Right forelimb (tissue), 1 donor: ENCODE measurements around the gene CCR6.
"Not testable (repeated sequence)": the region's sequence is repeated elsewhere in the genome, so short reads cannot be mapped to it uniquely, and the experiment has no call there.

Experiments
- DNase-seq: peaks from one replicate; pipeline ENCODE4 v3.0.0-alpha.2; 2018

CCR6 gene

DNA sequence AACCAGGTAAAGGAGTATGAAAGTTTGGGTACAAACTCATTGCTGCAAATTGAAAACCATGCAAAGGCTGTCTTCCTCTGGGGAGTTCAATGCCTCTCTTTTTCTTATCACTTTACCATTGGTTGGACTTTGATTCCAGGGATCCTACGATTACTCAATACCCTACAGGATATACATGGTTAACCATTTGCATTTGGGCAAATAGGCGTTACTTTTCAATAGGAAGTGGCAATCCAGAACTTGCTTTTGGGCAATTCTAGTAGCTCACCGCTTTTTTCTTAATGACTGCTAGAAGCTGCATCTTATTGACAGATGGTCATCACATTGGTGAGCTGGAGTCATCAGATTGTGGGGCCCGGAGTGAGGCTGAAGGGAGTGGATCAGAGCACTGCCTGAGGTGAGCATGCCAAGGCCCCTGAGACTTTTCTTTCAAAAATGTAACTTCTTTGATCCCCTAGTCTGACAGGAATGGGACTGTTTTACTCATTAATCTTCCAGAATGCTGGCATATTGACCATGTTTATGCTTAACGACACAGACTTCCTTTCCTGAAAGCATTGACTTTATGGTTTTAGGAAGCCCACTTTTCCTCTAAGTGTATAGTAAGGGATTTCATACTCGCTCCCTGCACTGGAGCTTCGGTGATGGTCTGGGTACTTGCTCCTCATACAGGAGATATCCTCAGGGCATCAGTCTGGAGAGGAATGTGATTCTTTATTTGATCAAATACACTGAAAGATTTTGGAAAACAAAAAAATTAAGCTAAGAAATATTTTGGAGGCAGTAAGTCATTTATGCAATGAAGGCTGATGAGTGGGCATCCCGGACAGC lies at the start of gene CCR6:
Gene CCR6 (plus strand): TSS at position 270 of the 831 bp plus-strand sequence. CDS start 13,039 bp downstream, outside the sequence.
- DNase-seq: peak; percentile 34

DNA sequence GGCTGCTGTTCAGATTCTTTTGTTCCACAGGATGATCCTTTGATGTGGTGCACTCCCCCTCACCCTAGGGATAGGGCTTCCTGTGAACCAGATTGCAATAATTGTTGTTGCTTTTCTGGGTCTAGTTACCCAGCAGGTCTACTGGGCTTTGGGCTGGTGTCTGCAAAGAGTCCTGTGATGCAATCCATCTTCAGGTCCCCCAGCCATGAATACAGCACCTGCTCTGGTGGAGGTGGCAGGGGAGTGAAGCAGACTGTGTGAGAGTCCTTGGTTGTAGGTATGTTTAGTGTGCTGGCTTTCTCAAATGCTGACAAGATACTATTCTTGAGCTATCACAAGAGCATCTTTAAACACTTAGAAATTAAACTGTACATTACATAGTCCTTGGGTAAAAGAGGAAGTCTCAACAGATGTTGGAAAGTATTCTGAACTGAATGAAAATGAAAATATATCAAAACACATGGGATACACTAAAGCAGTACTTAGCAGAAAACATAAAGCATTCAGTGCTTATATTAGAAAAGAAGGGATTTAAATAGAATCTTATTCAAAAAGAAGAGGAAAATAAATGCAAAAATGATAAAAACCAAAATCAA lies 49.1 kb upstream of the CCR6 start:
- no peak for DNase-seq

DNA sequence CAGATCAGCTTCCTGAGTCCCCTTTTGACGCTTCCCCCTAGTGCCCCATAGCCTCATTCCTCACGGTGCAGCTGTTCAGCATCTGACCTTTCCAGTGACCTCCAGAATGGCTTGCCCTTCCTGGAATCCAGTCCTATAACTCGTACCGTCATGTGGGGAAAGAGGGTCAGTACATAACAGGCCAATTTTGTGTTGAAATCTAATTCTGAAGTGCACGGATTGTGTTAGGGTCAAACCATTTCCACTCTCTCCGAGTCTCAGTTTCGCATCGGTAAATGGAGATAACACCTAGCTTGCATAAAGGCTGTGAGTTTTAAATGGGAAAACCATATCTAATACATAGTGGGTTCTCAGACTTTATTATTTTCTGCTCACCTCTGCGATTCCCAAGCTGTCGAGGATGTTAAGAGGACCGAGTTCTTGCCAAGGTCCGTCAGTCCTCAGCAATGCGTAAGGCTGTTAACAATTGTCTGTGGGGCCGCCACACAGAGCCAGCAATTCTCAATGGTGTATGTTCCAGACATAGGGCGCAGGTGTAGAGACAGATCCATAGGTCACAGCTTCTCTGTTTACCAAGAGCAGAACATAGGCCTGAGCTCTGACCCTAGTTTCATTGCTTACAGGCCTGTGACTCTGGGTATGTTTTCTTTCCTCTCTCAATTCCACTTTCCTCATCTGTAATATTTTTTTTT lies 45.5 kb upstream of the CCR6 start:
- DNase-seq: no peak

DNA sequence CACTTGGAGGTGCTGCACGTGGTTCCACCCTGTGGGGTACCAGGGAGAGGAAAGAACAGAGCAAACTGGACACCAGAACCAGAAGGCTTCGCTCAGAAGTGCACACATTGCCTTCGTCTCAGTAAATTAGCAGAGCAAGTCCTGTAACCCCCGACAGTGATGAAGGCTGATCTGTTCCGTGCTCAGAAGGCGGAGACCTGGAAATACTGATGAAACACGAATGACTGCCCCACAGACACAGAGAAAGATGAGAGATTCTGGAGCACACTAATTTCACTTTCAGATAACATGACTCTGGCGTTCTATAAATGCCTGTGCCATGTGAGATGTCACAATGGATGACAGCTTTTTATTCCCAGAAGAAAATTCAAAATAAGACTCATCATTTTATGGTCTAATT lies 44.2 kb upstream of the CCR6 start:
- no peak for DNase-seq

DNA sequence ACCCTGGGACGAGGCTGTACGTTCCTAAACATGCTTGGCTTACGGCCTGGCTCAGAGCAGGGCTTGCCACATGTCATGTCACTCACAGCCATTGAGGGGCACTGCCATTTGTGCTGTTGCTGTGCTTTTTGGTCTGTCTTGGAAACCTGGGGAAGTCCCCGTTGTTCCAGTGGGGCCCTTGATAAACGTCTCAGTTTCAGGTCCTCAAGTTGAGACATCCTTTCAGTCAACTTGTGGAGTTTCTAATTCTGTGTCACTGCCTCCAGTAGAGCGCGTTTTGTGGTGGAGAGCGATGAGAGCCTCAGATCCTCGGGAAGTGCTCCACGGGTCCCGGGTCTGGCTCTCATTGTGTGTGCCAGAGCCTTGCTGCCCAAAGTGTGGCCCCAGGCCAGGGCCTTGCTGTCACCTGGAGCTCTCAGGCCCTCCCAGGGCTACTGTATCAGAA lies 43.0 kb upstream of the CCR6 start:
- no peak for DNase-seq

DNA sequence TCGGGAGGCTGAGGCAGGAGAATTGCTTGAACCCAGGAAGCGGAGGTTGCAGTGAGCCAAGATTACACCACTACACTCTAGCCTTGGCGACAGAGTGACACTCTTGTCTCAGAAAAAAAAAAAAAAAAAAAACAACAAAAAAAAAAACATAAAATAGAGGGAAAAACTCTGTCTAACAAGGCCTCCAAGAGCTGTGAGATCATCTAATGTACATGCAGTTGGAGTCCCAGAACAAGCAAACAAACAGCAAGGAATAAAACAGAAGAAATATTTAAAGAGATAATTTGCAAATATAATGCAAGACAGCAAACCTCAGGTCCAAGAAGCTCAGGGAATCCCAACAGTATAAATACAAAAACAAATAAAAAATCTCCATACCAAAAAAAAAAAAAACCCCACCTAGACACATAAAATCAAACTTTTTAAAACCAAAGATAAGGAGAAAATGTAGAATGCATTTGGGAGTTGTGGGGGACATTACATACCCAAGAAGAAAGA lies 35.0 kb upstream of the CCR6 start:
- no peak for DNase-seq

DNA sequence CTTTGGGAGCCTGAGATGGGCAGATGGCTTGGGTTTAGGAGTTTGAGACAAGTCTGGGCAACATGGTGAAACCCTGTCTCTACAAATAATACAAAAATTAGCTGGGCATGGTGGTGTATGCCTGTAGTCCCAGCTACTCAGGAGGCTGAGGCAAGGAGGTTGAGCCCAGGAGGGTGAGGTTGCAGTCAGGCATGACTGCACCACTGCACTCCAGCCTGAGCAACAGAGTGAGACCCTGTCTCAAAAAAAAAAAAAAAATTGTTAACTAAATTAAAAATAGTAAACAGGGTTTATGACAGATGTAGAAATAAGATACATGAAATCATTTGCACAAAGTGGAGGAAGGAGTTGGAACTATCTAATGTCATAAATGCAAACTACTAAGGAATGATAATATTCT lies 34.2 kb upstream of the CCR6 start:
- DNase-seq: not testable (repeated sequence)

DNA sequence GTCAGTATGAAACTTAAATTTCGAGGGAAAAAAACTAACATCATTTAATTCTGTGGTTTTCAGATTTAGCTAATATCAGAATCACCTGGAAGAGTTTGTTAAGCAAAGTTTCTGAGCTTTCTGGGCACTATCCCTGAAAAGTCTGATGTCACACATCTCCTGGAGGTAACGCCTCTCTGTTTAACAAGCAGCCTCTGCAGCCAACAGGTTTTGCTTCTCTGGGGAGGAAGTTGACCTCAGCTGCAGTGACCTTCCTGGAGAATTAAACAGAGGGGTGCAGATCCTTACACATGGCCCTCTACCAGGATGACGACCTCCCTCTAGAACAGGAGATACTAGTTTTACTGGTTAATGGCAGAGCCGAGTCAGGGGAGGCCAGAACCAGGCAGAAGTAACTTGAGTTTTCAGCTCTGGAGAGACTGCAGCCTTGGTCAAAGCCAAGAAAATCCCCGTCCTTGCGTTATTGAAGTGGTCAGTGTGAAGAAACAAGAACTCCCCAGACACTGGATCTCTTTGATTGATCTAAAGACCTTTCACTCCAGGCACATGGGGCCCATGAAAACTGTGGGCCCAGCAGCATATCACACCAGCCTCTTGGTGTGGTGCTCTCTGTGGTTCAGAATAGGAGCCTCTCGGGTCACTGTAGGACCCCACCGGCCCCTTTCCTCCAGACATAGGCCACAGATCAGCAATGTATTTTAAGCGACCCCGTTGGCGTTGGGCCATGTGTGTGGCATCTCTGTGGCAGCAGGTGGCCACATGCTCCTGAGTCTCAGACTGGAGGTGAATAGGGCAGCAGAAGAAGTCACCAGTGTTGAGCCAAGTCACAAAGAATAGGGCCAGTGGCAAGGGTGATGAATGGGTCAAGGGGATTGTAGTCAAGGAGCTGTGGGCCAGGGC lies 33.4 kb upstream of the CCR6 start:
- no peak for DNase-seq

DNA sequence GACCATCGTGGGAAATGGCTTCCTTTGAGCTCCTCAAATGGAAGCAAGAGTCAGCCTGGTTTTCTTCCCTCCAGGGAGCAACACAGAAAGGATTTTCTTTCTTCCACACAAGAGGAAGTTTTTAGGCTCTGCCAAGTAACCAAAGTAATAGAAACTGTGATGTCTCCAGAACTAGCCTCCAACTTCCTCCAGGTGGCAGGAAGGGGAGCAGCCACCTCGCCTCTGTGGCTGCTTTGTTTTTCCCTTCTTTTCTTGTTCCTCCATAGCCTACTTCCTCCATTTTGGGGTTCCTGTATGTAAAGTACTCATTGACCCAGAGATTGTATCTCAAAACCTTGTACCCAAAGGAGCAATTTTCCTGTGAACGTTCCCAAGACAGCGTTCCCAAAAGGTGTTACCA lies 32.7 kb upstream of the CCR6 start:
- no peak for DNase-seq

DNA sequence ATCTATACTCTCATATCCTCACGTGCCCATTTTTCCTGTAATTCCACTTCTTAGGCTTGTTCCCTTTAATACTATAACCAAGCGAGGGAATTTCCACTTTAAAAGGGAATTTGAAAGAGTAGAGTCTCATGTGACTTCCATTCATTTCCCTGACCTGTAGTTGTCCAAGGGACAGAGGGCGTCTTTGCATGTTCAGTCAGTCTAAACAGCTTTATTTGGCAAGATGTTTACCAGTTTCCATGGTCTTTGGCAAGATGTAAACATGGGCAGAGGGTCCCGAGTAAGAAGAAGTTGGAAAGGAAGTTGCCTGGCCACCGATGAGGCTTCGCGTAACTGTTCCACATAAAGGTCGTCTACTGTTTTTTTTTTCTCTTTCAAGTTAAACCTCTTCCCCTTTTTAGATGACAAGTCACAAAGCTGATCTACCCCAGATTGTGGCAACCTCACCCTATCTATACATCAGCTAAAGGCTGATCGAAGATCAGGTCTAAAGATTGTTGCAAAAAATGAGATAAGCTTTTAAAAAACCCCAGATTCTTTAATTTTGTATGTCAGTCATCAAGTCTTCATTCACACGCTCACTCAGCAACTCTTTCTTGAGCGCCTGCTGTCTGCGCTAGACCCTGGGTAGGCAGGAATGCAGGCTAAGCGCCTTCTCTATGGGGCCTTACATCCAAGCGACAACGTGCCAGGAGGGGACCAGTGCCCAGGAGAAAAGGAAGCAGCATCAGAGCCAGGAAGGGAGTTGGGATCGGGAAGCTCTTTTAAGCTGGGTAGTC lies 31.7 kb upstream of the CCR6 start:
- DNase-seq: no peak

DNA sequence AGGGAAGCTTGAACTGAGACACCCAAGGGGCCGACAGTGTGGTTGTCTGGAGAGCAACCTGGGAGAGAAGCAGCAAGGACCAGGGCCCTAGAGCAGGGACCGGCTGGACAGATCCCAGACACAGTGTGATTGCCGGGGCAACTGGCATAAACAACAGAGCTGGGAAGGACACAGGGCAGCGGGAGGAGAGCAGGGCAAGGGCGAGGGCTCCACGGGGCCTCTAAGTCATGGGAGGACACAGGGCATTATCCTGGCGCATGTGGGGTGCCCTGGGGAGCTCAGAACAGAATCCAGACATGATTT lies 31.1 kb upstream of the CCR6 start:
- no peak for DNase-seq

DNA sequence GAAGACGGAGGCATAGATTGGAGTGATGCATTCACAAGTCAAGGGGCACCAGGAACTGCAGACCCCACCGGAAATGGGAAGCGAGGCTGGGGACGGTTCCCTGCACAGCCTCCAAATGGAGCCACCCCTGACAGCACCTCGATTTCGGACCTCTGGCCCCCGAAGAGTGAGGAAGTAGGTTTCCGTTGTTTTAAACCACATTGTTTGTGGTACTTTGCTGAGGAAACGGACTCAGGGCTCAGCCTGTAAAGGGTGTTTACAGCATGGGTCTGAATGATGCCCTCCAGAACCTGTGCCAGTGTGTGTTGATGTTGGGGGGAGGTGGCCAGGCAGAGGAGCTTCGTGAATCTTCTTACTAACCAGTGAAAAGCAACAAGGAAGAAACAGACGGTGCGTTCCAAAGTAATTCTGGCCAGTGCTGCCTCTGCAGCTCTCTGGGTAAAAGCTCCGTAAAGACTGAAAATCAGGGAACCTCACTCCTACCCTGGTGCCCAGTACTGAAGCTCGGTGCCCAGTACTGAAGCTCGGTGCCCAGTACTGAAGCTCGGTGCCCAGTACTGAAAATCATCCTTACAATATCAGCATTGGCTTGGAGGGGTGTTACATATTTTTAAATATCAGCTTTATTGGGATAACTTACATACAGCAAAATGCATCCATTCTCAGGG lies 30.1 kb upstream of the CCR6 start:
- DNase-seq: no peak

DNA sequence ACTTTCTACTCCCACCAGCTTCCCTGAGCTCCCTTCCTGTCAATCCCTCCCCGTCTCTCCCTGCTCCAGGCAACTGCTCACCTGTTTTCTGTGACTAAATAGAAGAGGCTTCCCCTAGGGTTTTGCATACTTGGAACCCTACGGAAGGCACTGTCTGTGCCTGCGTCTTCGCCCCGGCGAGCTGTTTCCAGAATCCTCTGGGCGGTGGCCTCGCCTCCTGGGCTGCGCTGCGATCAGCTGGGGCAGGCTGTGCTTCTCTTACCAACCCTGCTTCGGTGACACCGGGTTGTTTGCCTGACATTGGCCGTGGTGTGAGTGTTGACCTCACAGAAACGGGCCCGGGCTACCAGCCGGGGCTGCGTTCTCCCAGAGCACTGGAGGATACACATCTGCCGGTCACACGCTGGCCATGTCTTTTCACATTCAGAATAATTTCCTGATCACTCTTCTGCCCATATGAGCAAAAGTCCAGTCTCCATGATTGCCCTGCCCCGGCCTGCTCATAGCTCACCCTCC lies 29.4 kb upstream of the CCR6 start:
- no peak for DNase-seq

DNA sequence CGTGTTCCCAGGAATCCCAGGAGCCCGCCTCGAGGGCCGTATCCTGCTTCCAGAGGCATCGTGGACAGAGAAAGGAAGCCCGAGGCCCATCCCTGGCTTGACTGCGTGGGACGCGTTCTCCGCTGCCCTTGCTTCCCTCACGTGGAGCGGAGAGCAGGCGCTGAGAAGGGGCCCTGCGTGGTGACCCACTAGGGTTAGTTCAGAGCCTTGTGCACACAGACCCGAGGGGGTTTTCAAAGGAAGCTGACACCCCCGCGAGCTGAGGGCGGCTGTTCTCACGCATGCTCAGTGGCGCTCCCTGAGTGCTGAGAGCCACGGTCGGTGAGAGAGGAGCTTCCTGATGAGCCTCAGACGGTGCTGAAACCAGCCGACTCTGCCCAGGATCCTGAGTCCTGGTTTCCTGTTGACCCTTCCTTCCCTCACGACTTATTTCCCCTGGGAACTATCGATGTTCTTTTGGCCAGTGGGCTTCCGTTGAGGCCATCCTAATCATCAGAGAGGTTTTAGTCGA lies 28.9 kb upstream of the CCR6 start:
- no peak for DNase-seq

DNA sequence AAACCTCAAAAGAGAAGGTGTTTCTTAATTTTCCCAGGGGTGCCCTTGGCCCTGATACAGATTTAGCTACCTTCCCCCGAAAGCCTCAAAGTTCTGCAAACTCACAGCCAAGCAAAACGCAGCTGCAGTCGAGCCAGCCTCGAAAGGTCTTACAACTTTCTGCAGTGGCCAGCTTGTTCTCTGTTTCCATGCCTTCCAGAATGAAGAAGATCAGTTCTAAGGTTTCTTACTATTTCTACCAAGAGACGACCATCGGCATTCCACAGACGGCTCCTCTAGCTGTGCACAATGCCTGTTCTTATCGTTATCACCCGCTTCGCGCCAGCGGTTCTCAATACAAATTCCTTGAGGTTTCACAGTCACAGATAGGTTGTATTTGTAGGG lies 28.5 kb upstream of the CCR6 start:
- DNase-seq: no peak

DNA sequence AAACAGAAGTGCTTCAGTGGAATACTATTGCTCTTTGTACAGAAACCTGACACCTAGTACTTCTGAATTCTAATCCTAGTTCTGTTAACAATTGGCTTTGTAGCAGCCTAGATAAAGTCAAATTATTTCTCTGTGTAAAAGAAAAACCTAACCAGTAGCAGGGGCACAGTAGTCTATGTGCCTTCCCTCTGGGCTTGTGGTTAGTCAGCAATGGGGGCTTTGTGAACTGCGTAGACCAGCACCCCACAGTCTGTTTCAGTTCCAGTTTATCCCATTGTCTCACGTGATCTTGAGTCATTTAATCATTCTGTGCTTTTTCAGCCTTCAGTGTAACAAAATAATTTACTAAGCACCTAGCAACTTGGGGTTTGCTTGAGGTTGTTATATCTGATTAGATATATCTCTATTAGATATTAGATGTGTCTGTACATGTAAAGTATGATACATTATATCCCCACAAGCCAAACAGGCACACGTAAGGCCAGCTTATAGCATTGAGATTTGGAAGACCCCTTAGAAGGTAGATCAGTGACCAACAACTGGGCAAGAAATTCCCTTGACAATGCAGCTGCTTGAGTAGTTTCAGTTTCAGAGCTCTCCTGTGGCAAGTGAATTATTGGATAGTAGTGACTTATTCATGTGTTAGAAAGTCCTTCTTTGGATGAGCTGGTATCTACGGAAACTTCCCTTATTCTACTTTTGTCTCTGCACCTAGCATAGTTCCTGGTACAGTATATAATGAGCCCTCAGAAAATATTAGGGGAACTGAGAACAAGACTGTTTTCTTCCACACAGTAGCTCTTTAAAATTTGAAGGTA lies 27.9 kb upstream of the CCR6 start:
- DNase-seq: no peak

DNA sequence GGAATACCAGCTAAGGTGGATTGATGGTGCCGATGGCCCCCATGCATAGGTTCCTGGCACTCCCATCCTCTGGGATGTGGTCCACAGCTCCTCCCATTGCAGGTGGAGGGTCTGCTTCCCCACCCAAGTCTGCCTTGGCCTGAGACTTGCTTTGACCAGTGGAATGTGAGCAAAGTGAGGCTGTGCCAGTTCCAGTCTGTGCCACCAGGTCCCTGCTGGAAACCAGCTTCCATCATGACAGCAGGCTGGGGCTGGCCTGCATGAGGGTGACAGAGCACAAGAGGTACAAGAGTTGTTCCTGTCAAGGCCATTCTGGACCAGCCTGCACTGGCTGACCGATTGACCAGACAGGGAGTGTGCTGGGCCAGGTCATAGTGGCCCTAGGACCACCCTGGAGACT lies 27.0 kb upstream of the CCR6 start:
- DNase-seq: no peak

DNA sequence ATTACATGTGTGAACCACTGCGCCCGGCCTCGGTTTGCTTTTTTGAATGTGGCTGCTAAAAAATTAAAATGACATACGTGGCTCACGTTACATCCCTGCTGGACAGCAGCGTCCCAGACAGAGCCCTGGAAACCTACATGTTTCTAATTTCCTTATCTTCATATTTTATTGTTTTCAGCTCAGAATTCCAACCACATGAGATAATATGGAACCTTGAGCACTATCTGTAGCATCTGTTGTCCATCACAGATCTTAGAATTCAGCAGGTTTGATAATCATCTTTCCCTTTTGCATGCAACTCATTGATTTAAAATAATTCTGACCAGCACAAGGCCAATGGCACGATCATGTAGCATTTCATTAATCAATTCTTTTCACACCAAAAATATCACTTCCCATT lies 25.9 kb upstream of the CCR6 start:
- DNase-seq: no peak

DNA sequence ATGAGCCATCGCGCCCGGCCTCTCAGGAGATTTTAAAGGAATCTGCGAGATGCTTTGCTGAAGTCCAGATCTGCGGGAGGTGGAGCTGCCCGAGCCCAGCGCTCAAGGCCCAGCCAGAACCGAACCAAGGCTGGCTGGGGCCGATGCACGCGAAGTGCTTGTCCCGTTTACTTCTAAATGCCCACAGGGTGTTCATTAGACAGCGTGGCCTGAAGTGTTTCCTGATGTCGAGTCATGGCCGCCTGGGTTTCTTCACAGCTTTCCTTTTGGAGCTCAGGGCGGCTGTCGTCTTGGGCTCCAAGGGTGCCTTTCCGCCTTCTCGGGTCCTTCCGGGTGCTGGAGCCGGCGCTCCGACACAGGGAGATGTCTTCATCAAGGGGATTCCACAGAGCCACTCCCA lies 25.1 kb upstream of the CCR6 start:
- no peak for DNase-seq

DNA sequence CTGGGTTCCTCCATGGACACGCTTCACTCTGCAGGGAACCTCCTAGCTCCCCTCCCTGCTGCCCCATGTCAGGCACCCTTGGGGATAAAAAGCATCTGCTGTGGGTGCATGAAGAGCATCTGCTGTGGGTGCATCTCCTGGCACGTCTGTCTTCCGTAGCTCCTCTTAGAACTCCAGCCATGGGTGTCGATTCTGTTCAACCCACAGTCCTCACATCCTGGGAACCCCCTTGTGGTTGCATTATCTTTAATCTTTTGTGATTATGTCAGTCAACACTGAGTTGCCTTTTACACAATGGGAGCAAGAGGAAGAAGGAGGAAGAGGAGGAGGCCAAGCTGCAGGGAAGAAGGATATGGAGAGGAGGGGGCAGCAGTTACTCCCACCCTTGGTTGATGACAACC lies 24.1 kb upstream of the CCR6 start:
- DNase-seq: no peak
